ENCODE data around the gene GNAL.
"Not testable (repeated sequence)": the region's sequence is repeated elsewhere in the genome, so short reads cannot be mapped to it uniquely, and the experiment has no call there.

Gene GNAL

DNA sequence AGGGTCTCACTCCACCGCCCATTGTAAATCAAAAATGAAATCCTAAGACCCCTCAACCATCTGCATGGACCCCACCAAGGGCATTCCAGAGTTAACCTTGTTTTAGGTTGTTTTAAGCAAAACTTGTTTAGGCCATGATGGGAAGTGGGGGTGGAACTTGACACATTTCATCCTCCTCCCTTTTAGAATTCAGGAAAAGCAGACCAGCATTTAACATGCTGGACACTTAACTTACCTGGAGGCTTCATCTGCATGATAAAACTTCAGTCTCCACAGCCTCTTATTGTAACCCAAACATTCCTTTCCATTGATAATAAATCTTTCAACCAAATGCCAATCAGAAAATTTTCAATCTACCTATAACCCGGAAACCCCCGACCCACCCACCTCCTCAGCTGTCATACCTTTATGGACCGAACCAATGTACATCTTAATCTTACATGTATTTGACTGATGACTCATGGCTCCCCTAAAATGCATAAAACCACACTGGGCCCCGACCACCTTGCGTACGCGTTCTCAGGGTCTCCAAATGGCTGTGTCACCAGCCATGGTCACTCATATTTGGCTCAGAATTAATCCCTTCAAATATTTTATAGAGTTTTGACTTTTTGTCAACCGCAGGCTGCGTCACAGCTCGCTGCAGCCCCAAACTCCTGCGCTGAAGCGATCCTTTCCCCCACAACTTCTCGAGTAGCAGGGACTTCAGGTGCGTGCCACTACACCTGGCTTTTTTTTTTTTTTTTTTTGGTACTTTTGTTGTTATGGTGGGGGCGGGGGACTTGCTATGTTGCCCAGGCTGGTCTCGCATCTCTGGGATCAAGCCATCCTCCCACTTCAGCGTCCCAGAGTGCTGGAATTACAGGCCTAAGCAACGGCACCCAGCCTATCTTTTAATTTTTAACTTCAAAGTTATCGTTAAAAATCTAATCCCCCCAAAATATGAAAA, 218.1 kb downstream of the GNAL start:
- no peak for DNase-seq (ENCODE audit: low read depth, low spot score)

DNA sequence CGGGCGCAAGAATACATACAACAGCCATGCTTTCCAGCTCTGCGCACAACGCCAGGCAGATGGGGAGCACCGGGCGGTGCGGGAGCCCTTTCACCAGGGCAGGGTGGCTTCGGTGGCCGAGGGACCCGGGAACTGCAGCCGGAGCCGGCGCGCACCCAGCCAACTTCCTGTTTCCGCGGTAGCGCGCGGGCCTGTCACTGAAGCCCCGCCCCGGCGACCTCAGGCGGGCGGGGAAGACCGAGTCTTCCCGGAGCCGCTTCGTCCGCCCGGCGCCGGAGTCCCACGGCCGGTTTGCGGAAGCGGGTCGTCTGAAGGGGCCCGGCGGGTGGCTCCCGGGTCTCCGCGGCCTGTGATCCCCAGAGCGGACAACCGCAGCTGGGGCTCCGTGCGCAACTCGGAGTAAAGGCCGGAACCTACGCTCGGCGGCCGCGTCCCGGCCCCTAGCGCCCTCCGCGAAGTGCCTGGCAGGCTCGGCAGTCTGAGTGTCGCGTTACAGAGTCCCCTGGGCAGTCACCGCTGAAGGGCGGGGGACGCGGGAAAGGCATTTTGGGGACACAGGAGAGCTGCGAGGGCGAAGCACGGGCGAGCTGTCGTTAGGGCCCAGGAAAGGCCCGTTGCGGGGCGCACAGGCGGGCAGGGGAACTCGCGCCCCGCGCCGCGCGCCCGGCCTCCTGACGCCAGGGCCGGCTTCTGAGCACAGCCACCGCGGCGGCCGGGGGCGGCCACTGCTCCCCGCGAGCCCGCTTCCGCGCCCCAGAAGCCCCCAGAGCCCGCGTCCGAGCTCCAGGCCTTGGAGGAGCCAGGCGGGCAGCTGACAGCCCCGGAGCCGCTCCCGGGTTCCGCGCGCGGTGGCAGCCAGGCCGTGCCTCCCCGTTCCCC, 219.4 kb downstream of the GNAL start, which contains the start of gene MPPE1:
Gene MPPE1 (minus strand): TSS at position 136 of the 879 bp plus-strand sequence. CDS start 11,053 bp downstream, outside the sequence.
- DNase-seq (ENCODE audit: low read depth, low spot score) = peak; percentile 56

GRCh38 chr18:11909061-11909455, 220.0 kb downstream of the GNAL start:
- DNase-seq (ENCODE audit: low read depth, low spot score) = no peak

DNA sequence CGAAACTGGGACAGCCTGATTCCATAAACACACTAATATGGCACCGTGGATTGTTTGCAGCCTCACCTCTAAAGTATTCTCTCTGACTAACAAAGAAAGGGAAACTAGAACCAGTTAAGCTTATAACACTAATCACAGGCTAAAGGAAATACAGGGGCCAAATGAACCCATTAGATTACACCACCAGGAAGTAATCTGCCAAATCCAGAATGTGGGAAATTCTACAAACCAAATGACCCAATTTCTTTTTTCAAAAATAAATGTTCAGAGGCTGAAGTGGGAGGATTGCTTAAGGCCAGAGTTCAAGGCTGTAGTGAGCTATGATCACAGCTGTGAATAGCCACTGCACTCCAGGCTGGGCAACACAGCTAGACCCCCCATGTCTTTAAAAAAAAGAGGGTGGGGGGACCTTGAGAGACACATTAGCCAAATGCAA, 220.5 kb downstream of the GNAL start:
- DNase-seq (ENCODE audit: low read depth, low spot score) = no peak

DNA sequence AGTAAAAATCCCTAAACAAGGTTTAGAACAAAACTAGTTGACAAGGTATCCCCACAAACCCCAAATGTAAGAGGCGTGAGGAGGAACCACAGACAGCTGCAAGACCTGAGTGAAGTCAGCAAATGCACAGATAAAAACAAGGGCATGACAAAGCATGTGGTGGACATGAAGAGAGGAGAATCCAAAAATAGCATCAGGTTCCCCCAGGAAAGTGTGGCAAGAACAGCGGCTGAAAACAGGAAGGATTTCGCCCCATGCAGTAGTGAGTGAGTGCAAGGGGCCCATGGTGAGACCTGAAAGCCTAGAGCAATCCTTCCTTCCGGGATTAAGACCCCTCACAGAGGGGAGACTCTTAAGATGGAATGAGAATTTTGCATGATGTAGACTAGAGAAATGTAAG, 227.8 kb downstream of the GNAL start:
- DNase-seq (ENCODE audit: low read depth, low spot score) = not testable (repeated sequence)

DNA sequence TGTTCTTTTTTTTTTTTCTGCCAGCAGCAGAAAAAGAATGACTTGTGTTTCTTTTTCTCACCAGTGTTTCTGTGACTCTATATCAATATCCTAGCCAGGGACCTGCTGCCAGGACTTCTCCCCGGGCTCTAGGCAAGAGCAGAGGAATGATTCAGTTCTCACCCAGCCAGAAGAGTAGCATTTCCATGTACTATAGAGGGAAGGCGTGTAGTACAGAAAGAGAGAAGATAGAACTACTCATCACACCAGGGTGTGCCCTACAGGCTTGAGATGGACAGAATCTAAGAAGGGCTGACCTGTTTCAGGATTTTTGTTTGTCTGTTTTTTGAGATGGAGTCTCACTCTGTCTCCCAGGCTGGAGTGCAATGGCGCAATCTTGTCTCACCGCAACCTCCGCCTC, 230.5 kb downstream of the GNAL start:
- DNase-seq (ENCODE audit: low read depth, low spot score) = not testable (repeated sequence)

DNA sequence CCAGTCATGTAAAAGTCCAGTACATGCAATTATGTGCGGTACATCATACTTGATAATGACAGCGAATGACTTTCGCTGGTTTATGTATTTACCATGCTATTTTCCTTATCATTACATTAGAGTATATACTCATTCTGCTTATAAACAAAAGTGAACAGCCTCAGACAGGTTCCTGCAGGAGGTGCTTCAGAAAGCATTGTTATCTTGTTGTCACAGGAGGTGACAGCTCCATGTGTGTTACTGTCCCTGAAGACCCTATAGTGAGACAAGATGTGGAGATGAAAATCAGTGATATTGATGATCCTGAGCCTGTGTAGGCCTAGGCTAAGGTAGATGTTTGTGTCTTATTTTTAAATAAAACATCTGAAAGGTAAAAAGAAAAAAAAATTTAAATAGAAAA, 234.4 kb downstream of the GNAL start:
- DNase-seq (ENCODE audit: low read depth, low spot score) = no peak

GRCh38 chr18:11925800-11926481, 236.9 kb downstream of the GNAL start:
- DNase-seq (ENCODE audit: low read depth, low spot score) = no peak

DNA sequence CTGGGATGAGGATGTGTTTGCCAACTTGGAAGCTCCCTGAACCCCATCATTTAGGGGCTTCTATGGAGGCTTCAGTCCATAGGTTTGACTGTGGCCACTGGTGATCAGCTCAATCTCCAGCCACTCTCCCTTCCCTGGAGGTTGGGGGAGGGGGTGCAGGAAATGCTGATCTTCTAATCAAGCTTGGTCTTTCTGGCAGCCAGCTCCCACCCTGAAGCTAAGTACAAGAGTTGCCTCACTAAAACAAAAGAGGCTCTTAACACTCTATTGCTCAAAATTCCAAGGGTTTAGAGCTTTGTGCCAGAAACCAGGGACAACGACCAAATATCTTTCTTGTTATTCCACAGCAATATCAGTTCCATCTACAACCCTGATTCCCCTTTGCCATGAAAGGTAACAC, 238.4 kb downstream of the GNAL start:
- no peak for DNase-seq (ENCODE audit: low read depth, low spot score)

DNA sequence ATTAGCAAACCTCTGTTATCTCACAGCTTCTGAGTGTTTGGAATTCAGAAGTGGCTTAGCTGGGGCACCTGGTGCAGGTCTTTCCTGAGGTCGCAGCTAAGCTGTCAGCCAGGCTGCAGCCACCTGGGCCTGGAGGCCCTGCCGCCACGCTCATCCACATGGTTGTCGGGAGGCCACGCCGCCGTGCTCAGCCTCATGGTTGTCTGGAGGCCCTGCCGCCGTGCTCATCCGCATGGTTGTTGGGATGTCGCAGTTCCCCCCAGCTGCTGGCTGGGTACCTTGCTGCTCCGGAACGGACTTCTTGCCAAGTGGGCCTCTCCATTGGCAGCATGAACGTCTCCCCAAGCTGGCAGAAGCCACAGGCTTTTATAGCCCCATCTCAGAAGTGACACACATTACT, 243.3 kb downstream of the GNAL start:
- DNase-seq (ENCODE audit: low read depth, low spot score) = no peak

Measured in brain pericyte (primary cell).